ENCODE data around the gene DACT2.
A peak's percentile ranks its signal among the peaks of the same experiment; 100 is the strongest.
"Not testable (repeated sequence)": the region's sequence is repeated elsewhere in the genome, so short reads cannot be mapped to it uniquely, and the experiment has no call there.

The DACT2 gene

GRCh38 chr6:168274037-168274952 is 45.3 kb downstream of the DACT2 start:
- H3K27ac ChIP-seq, result peak overlapping the region; percentile 52
- TF ChIP-seq CTCF (IDR thresholded peaks at IDR 0.05), result no peak
- no peak for TF ChIP-seq ZFX (IDR thresholded peaks at IDR 0.05; ENCODE audit: borderline replicate concordance)

GRCh38 chr6:168273441-168274036 is 46.0 kb downstream of the DACT2 start:
- H3K27ac ChIP-seq, result no peak overlapping the region
- no peak for TF ChIP-seq CTCF (IDR thresholded peaks at IDR 0.05)
- TF ChIP-seq ZFX (IDR thresholded peaks at IDR 0.05; ENCODE audit: borderline replicate concordance), result no peak

- TF ChIP-seq CTCF (IDR thresholded peaks at IDR 0.05), result no peak
- no peak overlapping the region for H3K27ac ChIP-seq
These were observed 46.9 kb downstream of the DACT2 start for GRCh38 chr6:168272415-168273325.

GRCh38 chr6:168270274-168271172 is 49.1 kb downstream of the DACT2 start:
- TF ChIP-seq CTCF (IDR thresholded peaks at IDR 0.05), result no peak
- TF ChIP-seq ZFX (IDR thresholded peaks at IDR 0.05; ENCODE audit: borderline replicate concordance), result no peak

GRCh38 chr6:168269455-168270243 is 49.9 kb downstream of the DACT2 start:
- no peak overlapping the region for H3K27ac ChIP-seq
- TF ChIP-seq ZFX (IDR thresholded peaks at IDR 0.05; ENCODE audit: borderline replicate concordance), result no peak

More at GRCh38 chr6:168270274-168271172, 49.1 kb downstream of the DACT2 start:
- no peak overlapping the region for H3K27ac ChIP-seq

- H3K27ac ChIP-seq, result no peak overlapping the region
- TF ChIP-seq CTCF (IDR thresholded peaks at IDR 0.05) (no peak), ZFX (IDR thresholded peaks at IDR 0.05; ENCODE audit: borderline replicate concordance) (no peak)
These were observed 50.8 kb downstream of the DACT2 start for GRCh38 chr6:168268755-168269154.

- not testable (repeated sequence) for H3K27ac ChIP-seq
These were observed 51.8 kb downstream of the DACT2 start for GRCh38 chr6:168267779-168268178.
